A673 (cell line): ENCODE measurements around the gene EXOC4. TPM values are rescaled to one million over a fixed set of nuclear protein-coding genes. Genes with fewer than 3 reads are reported as not detected.

Experiments
- BruUV-seq: library from RNA; stranded (reverse); fragments of 400-500 nt; replicated peaks from 2 replicates; lab custom pipeline; 2021; lab: Mats Ljungman, UMichigan
- CTCF ChIA-PET: fragments of 300-600 bp; sonication (Branson Sonifier 250); formaldehyde crosslinking; loops from one replicate; lab custom pipeline; 2022; ENCODE audit warnings: antibody characterized with exemption; lab: Charles Lee
- POLR2A ChIA-PET: fragments of 300-600 bp; sonication (Branson Sonifier 250); formaldehyde crosslinking; loops from one replicate; lab custom pipeline; 2022; ENCODE audit warnings: antibody characterized with exemption; ENCODE audit not compliant: low non-redundant PET; lab: Charles Lee
- DNase-seq: peaks from one replicate; pipeline ENCODE4 v3.0.0-alpha.2; 2015; ENCODE audit warnings: low spot score
- H3K27ac ChIP-seq: fragments of 200-600 bp; sonication (generic); 2 replicates; pipeline ENCODE4 v1.5.1; 2016; ENCODE audit warnings: mixed run types, low read depth, mild to moderate bottlenecking, mixed read lengths, antibody characterized with exemption, low read length; ENCODE audit not compliant: poor library complexity, severe bottlenecking
- H3K27me3 ChIP-seq: fragments of 200-600 bp; sonication (generic); replicated peaks from 2 replicates; pipeline ENCODE4 v1.6.1; 2017; ENCODE audit warnings: mixed run types, low read depth, mild to moderate bottlenecking, mixed read lengths, antibody characterized with exemption, low read length; ENCODE audit not compliant: insufficient read depth, poor library complexity
- H3K36me3 ChIP-seq: fragments of 200-600 bp; sonication (generic); 2 replicates; pipeline ENCODE4 v1.6.1; 2016; ENCODE audit warnings: mixed run types, mild to moderate bottlenecking, mixed read lengths, antibody characterized with exemption, low read length; ENCODE audit not compliant: insufficient read depth, poor library complexity, severe bottlenecking
- H3K4me1 ChIP-seq: fragments of 200-600 bp; sonication (generic); 2 replicates; pipeline ENCODE4 v1.6.1; 2017; ENCODE audit warnings: mixed run types, mild to moderate bottlenecking, mixed read lengths, antibody characterized with exemption, low read length; ENCODE audit not compliant: insufficient read depth, poor library complexity, severe bottlenecking
- H3K4me3 ChIP-seq: fragments of 200-600 bp; sonication (generic); 2 replicates; pipeline ENCODE4 v1.5.1; 2016; ENCODE audit warnings: low read depth, mixed run types, mild to moderate bottlenecking, mixed read lengths, low read length; ENCODE audit not compliant: poor library complexity, severe bottlenecking
- H3K9me3 ChIP-seq: fragments of 200-600 bp; sonication (generic); 2 replicates; pipeline ENCODE4 v1.6.1; 2016; ENCODE audit warnings: mixed run types, low read depth, mild to moderate bottlenecking, mixed read lengths, antibody characterized with exemption, low read length; ENCODE audit not compliant: poor library complexity, severe bottlenecking
- EZH2 ChIP-seq: fragments of 200-600 bp; sonication (generic); IDR thresholded peaks from 2 replicates; pipeline ENCODE4 v1.6.1; 2017; ENCODE audit warnings: borderline replicate concordance, low read depth, mild to moderate bottlenecking, mixed read lengths, antibody characterized with exemption, low read length; ENCODE audit not compliant: poor library complexity, severe bottlenecking
- intact Hi-C: fragments of 100-400 bp; cut with micrococcal nuclease; formaldehyde crosslinking; loops from one replicate; pipeline ENCODE4 v1.10.0; 2022; ENCODE audit not compliant: unreplicated experiment
- total RNA-seq: library from RNA; stranded (reverse); gene quantifications from 2 replicates; pipeline ENCODE4 v1.2.3, GENCODE V29; 2021
- TF ChIP-seq, protein P1 (sequence below): fragments of 300-800, 200-600 bp; sonication (generic); conservative IDR thresholded peaks from 2 replicates; pipeline ENCODE4 v1.5.1; 2017; ENCODE audit warnings: low read depth, mild to moderate bottlenecking, antibody characterized with exemption, low read length, moderate library complexity, mixed read lengths

EXOC4 gene
- total RNA-seq, 1 experiment from 2014 or later = 66.1 TPM

DNA sequence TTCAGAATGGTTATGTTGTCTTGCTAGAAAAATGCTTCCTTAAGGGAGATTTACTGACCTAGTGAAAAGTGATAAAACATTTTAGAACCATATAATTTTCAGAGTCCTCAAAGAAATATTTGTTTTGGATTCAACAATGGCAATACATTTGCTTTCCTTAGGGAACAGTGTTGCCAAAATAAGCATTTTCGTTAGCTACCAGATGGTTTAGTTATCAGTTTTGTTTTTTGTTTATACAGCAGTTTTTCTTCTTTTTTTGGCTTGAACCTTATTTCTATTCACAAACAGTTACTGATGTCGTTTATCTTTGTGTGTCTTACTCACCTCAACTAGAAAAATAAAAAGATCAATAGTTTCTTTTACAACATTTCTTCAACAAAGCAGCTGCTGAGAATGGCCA lies 48.6 kb downstream of the EXOC4 start:
- CTCF ChIA-PET = no interaction called here
- Histone ChIP-seq H3K27ac (no peak overlapping the region), H3K27me3 (no peaks in the 10 kb centered on the region), H3K9me3 (no peaks in the 10 kb centered on the region), H3K4me3 (no peak overlapping the region), H3K36me3 (peaks cover 3% of the 10 kb centered on the region), H3K4me1 (peaks cover 3% of the 10 kb centered on the region)
- no TSS peak for BruUV-seq
- no peak for DNase-seq
- intact Hi-C loops = no loop called here
- TF ChIP-seq EZH2 = no peak
- TF ChIP-seq, protein P1, sequence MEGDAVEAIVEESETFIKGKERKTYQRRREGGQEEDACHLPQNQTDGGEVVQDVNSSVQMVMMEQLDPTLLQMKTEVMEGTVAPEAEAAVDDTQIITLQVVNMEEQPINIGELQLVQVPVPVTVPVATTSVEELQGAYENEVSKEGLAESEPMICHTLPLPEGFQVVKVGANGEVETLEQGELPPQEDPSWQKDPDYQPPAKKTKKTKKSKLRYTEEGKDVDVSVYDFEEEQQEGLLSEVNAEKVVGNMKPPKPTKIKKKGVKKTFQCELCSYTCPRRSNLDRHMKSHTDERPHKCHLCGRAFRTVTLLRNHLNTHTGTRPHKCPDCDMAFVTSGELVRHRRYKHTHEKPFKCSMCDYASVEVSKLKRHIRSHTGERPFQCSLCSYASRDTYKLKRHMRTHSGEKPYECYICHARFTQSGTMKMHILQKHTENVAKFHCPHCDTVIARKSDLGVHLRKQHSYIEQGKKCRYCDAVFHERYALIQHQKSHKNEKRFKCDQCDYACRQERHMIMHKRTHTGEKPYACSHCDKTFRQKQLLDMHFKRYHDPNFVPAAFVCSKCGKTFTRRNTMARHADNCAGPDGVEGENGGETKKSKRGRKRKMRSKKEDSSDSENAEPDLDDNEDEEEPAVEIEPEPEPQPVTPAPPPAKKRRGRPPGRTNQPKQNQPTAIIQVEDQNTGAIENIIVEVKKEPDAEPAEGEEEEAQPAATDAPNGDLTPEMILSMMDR = no peak
- POLR2A ChIA-PET = no interaction called here

DNA sequence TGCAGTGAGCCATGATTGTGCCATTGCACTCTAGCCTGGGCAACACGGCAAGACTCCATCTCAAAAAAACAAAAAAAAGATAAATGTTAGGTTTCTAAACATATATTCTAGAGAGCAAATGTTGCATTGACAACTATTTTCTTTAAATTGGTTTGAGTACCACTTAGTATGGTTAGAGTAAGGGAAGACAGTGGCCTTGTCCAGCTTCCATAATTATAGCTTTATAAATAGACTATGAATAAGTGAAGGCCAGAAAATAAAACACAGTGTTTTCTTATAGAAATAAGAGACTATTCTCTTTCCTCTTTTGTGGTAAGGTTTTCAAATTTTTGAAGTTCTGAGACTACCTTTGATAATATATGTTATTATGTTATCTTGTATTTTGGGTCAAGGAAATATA lies 50.5 kb downstream of the EXOC4 start:
- POLR2A ChIA-PET = no interaction called here
- H3K36me3 ChIP-seq = peaks cover 10% of the 10 kb centered on the region
- no TSS peak for BruUV-seq
- CTCF ChIA-PET = no interaction called here
- no peaks in the 10 kb centered on the region for H3K9me3 ChIP-seq
- no peak overlapping the region for H3K27ac ChIP-seq
- intact Hi-C loops = no loop called here
- no peak overlapping the region for H3K4me3 ChIP-seq
- no peak for TF ChIP-seq EZH2
- TF ChIP-seq, protein P1 = no peak
- DNase-seq = no peak
- H3K27me3 ChIP-seq = no peaks in the 10 kb centered on the region
- peaks cover 3% of the 10 kb centered on the region for H3K4me1 ChIP-seq

DNA sequence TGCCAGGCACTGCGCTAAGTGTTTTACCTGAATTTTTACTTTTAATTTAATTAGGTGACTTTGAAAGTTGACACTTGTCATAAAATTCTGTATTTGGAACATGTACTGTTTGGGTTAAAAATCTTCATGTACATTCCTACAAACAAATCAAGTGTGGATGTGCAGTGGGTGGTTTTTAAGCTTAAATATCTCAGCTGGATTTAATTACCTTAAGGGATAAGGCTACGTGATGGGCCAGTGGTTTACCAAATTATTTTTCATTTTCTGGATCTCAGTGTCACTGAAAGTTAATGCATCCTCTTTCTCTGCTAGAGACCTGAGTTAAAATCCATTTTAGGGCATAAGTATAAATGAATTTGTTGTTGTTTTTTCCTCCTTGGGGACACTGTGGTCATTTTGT lies 51.1 kb downstream of the EXOC4 start:
- Histone ChIP-seq H3K4me1 (peaks cover 2% of the 10 kb centered on the region), H3K36me3 (peaks cover 16% of the 10 kb centered on the region), H3K27ac (no peak overlapping the region), H3K27me3 (no peaks in the 10 kb centered on the region), H3K4me3 (no peak overlapping the region), H3K9me3 (no peaks in the 10 kb centered on the region)
- no TSS peak for BruUV-seq
- ChIA-PET POLR2A (no interaction called here), CTCF (no interaction called here)
- intact Hi-C loops = no loop called here
- TF ChIP-seq, protein P1 = no peak
- TF ChIP-seq EZH2 = no peak
- DNase-seq = no peak
